ENCODE results near the gene FGFRL1. TPM values are rescaled to one million over a fixed set of nuclear protein-coding genes. Genes with fewer than 3 reads are reported as not detected.

The FGFRL1 gene
- total RNA-seq, 1 donor from 2014 or later, result 43.6 TPM

GRCh38 chr4:1074077-1074476, 62.7 kb downstream of the FGFRL1 start:
- TF ChIP-seq CTCF (conservative IDR thresholded peaks at IDR 0.05; ENCODE audit: low read depth, low read length), result no peak
- no peak overlapping the region for H3K4me3 ChIP-seq (ENCODE audit: low read depth, low read length)

GRCh38 chr4:1075225-1075624, 63.8 kb downstream of the FGFRL1 start:
- no peak for DNase-seq (ENCODE audit: low read depth)
- TF ChIP-seq CTCF (conservative IDR thresholded peaks at IDR 0.05; ENCODE audit: low read depth, low read length), result no peak
- no peak overlapping the region for H3K4me3 ChIP-seq (ENCODE audit: low read depth, low read length)

More at GRCh38 chr4:1074077-1074476, 62.7 kb downstream of the FGFRL1 start:
- DNase-seq (ENCODE audit: low read depth), result no peak

GRCh38 chr4:1075809-1076699, 64.6 kb downstream of the FGFRL1 start:
- no peak overlapping the region for H3K4me3 ChIP-seq (ENCODE audit: low read depth, low read length)
- no peak for DNase-seq (ENCODE audit: low read depth)
- TF ChIP-seq CTCF (conservative IDR thresholded peaks at IDR 0.05; ENCODE audit: low read depth, low read length), result no peak

Other genes starting within 250 kb of the FGFRL1 start
- gene CPLX1, start 185.5 kb upstream of the FGFRL1 start, total RNA-seq, result 0.81 TPM in 1 of 2 replicates, not detected in the other
- gene GAK, start 79.3 kb upstream of the FGFRL1 start, total RNA-seq, result 105 and 123 TPM in 2 replicates
- 10.2 and 11.4 TPM in 2 replicates for gene TMEM175, start 79.2 kb upstream of the FGFRL1 start, total RNA-seq
- 11.1 and 16.9 TPM in 2 replicates for gene DGKQ, start 38.1 kb upstream of the FGFRL1 start, total RNA-seq
- 0.87 and 5.8 TPM in 2 replicates for gene IDUA, start 24.6 kb upstream of the FGFRL1 start, total RNA-seq
- 0.35 and 1.3 TPM in 2 replicates for gene SLC26A1, start 18.2 kb upstream of the FGFRL1 start, total RNA-seq
- 3.5 and 8.1 TPM in 2 replicates for gene RNF212, start 101.9 kb downstream of the FGFRL1 start, total RNA-seq
- gene SPON2, start 161.0 kb downstream of the FGFRL1 start, total RNA-seq, result 1.4 and 18.1 TPM in 2 replicates
- 272 and 334 TPM in 2 replicates for gene CTBP1, start 237.5 kb downstream of the FGFRL1 start, total RNA-seq